KOPT-K1 (cell line): ENCODE measurements around the gene SCN7A.
"Not testable (repeated sequence)": the region's sequence is repeated elsewhere in the genome, so short reads cannot be mapped to it uniquely, and the experiment has no call there.

Experiments
- H3K27ac ChIP-seq: fragments of 200-600 bp; sonication (generic); 2 replicates; pipeline ENCODE4 v1.5.1; 2016; ENCODE audit warnings: antibody characterized with exemption, mild to moderate bottlenecking, low read depth, low read length; ENCODE audit not compliant: poor library complexity, severe bottlenecking
- H3K36me3 ChIP-seq: fragments of 200-600 bp; sonication (generic); 2 replicates; pipeline ENCODE4 v1.5.1; 2017; ENCODE audit warnings: antibody characterized with exemption, mild to moderate bottlenecking, low read length, moderate library complexity; ENCODE audit not compliant: insufficient read depth
- H3K9me3 ChIP-seq: fragments of 200-600 bp; sonication (generic); 2 replicates; pipeline ENCODE4 v1.5.1; 2017; ENCODE audit warnings: antibody characterized with exemption, low read length, mild to moderate bottlenecking; ENCODE audit not compliant: insufficient read depth, poor library complexity, severe bottlenecking

Gene SCN7A

GRCh38 chr2:166472332-166472731 is 21.7 kb downstream of the SCN7A start:
- H3K36me3 ChIP-seq = peaks cover 48% of the 10 kb centered on the region
- H3K27ac ChIP-seq = no peak overlapping the region

DNA sequence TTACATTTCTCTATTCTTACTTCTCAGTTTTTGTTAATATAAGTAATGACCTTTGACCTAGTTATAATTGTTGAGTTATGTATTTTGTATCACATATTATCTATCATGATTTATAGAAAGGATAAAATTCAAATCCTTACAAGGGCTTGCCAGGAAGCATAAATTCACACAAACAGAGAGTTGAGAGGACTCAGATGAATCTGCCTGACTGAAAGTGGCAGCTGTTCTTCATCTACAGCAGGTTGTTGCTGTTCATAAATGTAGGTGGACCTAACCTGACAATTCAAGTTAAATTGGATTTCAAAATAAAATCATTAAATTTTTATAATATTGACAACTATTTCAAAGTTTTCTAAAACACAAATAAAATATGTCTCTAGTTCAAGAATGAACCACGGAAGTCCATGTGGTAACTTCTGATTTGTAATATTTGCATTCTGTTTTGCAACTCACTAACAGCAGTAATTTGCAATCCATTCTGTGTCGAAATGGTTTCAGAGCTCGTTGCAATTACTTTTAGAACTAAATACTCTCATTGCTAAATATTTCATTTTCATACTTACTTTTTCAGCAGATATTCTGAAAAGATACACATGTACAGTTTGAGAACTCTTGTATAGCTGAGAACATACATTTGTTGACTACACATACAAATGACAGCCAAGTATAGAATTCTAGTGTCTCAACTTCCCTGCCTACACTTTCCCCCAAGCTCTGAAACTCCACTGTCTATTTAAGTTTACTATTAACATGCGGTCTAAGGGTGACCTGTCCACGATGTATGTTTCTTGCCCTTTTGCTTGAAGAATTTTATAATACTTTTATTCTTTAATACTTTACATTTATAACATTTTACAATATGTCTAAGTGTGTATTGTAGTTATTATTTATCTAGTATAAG is 25.7 kb downstream of the SCN7A start:
- peaks cover 51% of the 10 kb centered on the region for H3K36me3 ChIP-seq
- H3K27ac ChIP-seq = no peak overlapping the region
- H3K9me3 ChIP-seq = no peaks in the 10 kb centered on the region

More at GRCh38 chr2:166472332-166472731, 21.7 kb downstream of the SCN7A start:
- no peaks in the 10 kb centered on the region for H3K9me3 ChIP-seq

DNA sequence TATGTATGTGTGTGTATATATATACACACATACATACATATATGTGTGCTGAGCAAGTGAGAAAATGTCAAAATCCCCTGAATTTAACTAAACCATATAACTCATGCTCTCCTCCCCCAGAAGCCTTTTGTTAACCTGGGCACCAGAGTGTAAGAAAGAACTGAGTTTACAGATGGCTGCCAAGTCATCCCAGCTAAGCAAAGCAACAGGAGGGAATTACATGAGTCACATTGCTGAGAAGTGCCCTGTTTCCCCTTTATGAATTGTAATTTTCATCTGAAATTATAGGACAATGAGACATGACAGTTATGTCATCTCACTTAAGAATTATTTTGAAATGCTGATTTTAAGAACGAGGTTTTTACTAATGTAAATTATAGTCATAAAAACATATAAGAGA is 29.9 kb downstream of the SCN7A start:
- Histone ChIP-seq H3K27ac (no peak overlapping the region), H3K36me3 (peaks cover 47% of the 10 kb centered on the region), H3K9me3 (no peaks in the 10 kb centered on the region)

GRCh38 chr2:166463640-166464039 is 30.4 kb downstream of the SCN7A start:
- H3K9me3 ChIP-seq = no peaks in the 10 kb centered on the region
- H3K36me3 ChIP-seq = peaks cover 42% of the 10 kb centered on the region
- no peak overlapping the region for H3K27ac ChIP-seq

GRCh38 chr2:166458674-166459073 is 35.4 kb downstream of the SCN7A start:
- no peak overlapping the region for H3K27ac ChIP-seq
- no peaks in the 10 kb centered on the region for H3K9me3 ChIP-seq
- H3K36me3 ChIP-seq = peaks cover 43% of the 10 kb centered on the region

GRCh38 chr2:166455823-166456222 is 38.2 kb downstream of the SCN7A start:
- H3K36me3 ChIP-seq = peaks cover 20% of the 10 kb centered on the region
- H3K9me3 ChIP-seq, H3K27ac ChIP-seq: not testable (repeated sequence)

DNA sequence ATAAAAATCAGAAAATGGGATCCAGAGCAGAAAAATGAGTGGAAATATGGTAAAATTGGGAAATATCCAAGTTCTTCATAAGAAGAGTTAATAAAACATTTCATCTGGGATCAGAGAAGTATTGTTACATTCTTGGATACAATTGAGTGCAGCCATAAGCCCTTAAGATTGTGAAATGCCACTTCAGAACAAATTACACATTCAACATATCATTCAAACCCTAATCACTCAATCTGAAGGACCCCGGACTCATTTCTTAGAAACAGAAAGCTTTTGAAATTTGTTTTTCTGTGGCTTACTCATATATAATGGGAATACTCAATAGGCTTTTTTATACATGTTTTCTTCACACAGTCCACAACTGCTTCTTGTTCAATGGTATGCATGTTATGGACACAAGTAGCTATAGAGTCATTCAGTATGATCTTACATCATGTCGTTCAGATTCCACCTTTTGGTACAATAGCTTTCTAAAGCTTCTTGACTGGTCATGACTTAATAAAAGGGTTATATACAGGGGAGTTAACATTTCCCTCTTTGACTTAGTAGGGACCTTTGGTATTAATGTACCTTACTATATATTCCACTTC is 39.9 kb downstream of the SCN7A start:
- Histone ChIP-seq H3K27ac (no peak overlapping the region), H3K36me3 (peaks cover 20% of the 10 kb centered on the region), H3K9me3 (no peaks in the 10 kb centered on the region)

DNA sequence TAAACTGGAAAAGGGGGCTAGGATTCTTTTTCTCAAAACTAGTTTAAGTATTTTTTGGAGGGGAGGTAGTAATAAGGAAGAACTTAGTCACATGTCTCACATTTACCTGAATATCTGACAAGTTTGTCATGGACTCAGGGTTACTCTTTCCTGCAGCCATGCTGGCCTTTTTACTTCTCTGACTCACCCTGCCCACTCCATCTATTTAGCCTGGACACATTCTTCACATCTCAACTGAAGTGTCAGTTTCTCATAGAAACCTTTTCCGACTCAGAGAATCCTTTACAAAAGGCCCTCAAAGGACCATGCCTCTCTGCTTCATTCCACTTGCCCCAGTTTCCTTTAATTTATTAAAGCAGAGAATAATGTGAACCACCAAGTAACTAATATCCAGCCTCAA is 42.6 kb downstream of the SCN7A start:
- no peak overlapping the region for H3K27ac ChIP-seq
- no peaks in the 10 kb centered on the region for H3K9me3 ChIP-seq
- peaks cover 24% of the 10 kb centered on the region for H3K36me3 ChIP-seq

- Histone ChIP-seq H3K27ac (no peak overlapping the region), H3K36me3 (peaks cover 9% of the 10 kb centered on the region; the same call in 1 of the 2 replicates), H3K9me3 (no peaks in the 10 kb centered on the region)
These were observed 44.6 kb downstream of the SCN7A start for GRCh38 chr2:166449439-166449838.

- Histone ChIP-seq H3K27ac (no peak overlapping the region), H3K9me3 (no peaks in the 10 kb centered on the region)
These were observed 45.9 kb downstream of the SCN7A start for GRCh38 chr2:166448106-166448505.

GRCh38 chr2:166444306-166444705 is 49.7 kb downstream of the SCN7A start:
- peaks cover 19% of the 10 kb centered on the region for H3K36me3 ChIP-seq
- H3K9me3 ChIP-seq = no peaks in the 10 kb centered on the region
- H3K27ac ChIP-seq = no peak overlapping the region

More at GRCh38 chr2:166448106-166448505, 45.9 kb downstream of the SCN7A start:
- peaks cover 11% of the 10 kb centered on the region for H3K36me3 ChIP-seq

- Histone ChIP-seq H3K9me3 (no peaks in the 10 kb centered on the region), H3K36me3 (peaks cover 18% of the 10 kb centered on the region; the same call in 1 of the 2 replicates), H3K27ac (no peak overlapping the region)
These were observed 53.7 kb downstream of the SCN7A start for GRCh38 chr2:166440313-166440712.

- Histone ChIP-seq H3K36me3 (peaks cover 18% of the 10 kb centered on the region; the same call in 1 of the 2 replicates), H3K9me3 (no peaks in the 10 kb centered on the region), H3K27ac (no peak overlapping the region)
These were observed 55.0 kb downstream of the SCN7A start for GRCh38 chr2:166439078-166439477.

DNA sequence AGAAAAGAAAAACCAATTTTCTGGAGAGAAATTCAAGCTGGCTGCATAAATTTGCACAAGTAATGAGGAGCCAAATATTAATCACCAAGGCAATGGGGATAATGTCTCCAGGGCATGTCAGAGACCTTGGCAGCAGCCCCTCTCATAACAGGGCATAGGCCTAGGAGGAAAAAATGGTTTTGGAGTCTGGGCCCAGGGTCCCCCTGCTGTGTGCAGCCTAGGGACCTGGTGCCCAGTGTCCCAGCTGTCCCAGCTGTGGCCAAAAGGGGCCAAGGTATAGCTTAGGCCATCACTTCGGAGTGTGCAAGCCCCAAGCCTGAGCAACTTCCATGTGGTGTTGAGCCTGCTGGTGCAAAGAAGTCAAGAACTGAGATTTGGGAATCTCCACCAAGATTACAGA is 57.1 kb downstream of the SCN7A start:
- Histone ChIP-seq H3K9me3 (no peaks in the 10 kb centered on the region), H3K27ac (no peak overlapping the region), H3K36me3 (peaks cover 13% of the 10 kb centered on the region; the same call in 1 of the 2 replicates)

GRCh38 chr2:166436189-166436588 is 57.9 kb downstream of the SCN7A start:
- Histone ChIP-seq H3K9me3 (no peaks in the 10 kb centered on the region), H3K27ac (no peak overlapping the region), H3K36me3 (peaks cover 10% of the 10 kb centered on the region; the same call in 1 of the 2 replicates)
